ENCODE measurements around the gene SLC7A6.
"Not testable (repeated sequence)": the region's sequence is repeated elsewhere in the genome, so short reads cannot be mapped to it uniquely, and the experiment has no call there.

SLC7A6 gene

DNA sequence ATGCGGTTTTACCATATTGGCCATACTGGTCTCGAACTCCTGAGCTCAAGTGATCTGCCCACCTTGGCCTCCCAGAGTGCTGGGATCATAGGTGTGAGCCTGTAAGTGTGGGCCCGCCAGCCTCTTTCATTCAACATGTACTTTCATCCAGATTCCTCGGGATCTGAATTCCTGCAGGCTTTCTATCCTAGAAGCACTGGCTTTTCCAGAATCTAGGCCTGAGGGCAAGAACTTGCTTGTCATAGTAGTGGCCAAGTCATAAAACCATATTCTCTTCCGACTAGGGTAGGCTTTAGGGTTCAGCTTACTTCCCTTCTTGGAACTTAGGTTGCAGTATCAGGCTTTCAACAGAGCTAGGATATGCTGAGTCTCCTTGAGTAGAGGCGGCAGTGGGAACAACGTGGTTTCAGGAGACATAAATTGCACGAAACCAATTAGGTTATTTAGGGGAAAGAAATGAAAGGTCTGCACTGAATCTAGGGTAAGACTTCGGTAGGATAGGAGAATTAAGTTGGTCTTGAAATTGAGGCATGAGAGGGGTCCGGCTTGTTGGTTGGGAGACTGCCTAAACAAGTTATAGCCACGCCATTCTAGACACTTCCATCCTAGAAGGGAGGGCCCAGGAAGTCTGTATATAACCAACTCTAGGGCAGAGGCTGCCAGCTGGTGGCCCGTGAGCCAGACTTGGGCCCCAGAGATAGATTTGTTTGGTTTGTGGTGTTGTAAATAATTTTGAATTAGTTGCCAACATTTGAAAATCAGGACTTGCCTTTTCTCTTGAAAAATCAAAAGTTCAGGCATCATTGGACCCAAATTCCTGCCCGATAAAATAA, 15.6 kb downstream of the SLC7A6 start:
- Mint-ChIP-seq H3K4me1 (ENCODE audit: low read depth) (peaks cover 62% of the 10 kb centered on the region), H3K27ac (peak overlapping the region; percentile 38), H3K4me3 (peak overlapping the region; percentile 61), H3K9me3 (no peaks in the 10 kb centered on the region), H3K27me3 (ENCODE audit: low read depth) (no peaks in the 10 kb centered on the region), H3K36me3 (ENCODE audit: low read depth) (peaks cover 48% of the 10 kb centered on the region)

DNA sequence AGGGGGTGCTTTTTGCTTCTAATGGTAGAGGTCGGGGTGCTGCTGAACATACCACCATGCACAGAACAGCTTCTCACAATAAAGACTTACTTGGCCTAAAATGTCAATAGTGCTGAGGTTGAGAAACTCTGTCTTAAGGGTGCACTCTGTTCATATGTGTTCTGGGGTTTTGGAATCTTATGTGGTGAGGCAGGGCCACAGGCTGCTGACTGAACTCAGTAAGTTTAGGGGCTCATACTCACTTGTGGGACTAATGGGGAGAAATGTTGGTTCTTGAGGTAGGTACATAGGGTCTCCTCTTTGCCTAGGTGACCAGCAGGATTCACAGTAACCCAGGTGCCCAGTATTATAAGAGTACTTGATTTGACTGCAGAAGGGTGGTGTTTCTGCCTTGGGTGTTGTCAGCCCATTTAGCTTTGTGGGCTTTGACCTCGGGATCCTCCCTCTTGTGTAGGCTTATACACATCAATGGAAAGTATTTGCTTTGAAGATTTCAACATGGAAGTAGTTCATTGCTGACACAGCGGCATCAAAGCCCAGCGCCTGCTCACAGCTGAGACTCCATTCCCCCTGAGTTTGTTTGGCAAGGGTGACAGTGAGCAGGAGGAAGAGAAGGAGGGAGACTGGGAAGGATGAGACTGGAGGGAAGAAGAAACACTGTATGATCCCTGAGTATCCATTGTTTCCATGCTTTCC, 17.2 kb downstream of the SLC7A6 start:
- H3K4me1 Mint-ChIP-seq (ENCODE audit: low read depth), result peaks cover 61% of the 10 kb centered on the region
- H3K9me3 Mint-ChIP-seq, result no peaks in the 10 kb centered on the region
- H3K27ac Mint-ChIP-seq, result peak overlapping the region; percentile 86
- peaks cover 44% of the 10 kb centered on the region for H3K36me3 Mint-ChIP-seq (ENCODE audit: low read depth)
- peak overlapping the region; percentile 64 for H3K4me3 Mint-ChIP-seq
- no peaks in the 10 kb centered on the region for H3K27me3 Mint-ChIP-seq (ENCODE audit: low read depth)

DNA sequence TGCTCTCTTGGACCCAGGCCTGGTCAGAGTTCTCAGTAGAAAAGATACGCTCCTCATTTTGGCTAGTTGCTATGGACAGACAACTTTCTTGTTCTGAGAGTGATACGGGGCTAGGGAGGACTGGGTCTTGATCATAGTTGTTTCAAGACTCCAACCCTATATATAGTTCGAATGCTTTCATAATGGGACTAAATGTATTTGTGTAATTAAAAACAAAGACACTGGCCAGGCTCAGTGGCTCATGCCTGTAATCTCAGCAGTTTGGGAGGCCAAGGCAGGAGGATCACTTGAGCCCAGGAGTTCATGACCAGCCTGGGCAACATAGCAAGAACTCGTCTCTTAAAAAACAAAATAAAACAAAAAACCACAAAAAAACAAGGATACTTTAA, 17.7 kb downstream of the SLC7A6 start:
- H3K36me3 Mint-ChIP-seq (ENCODE audit: low read depth), result peaks cover 45% of the 10 kb centered on the region
- peak overlapping the region; percentile 64 for H3K4me3 Mint-ChIP-seq
- H3K27me3 Mint-ChIP-seq (ENCODE audit: low read depth), result no peaks in the 10 kb centered on the region
- H3K27ac Mint-ChIP-seq, result peak overlapping the region; percentile 86
- no peaks in the 10 kb centered on the region for H3K9me3 Mint-ChIP-seq
- peaks cover 62% of the 10 kb centered on the region for H3K4me1 Mint-ChIP-seq (ENCODE audit: low read depth)

DNA sequence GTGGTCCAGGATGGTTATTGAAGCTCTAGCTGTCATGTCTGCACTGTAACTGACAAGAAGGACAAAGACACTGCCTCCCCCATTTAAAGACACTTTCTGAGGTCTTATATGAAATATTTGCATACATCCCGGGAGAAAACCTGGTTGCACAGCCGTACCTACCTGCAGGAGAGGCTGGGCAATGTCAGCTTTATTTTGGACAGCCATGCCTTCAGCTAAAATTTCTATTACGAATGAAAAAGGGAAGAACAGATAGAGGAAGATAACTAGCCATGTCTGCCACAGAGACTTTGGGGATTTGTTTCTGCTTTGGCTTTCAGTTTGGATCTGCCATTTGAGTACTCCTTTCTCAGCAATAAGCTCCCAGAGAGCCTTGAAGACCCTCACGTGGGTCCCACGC, 19.0 kb downstream of the SLC7A6 start:
- Mint-ChIP-seq H3K27ac (peak overlapping the region; percentile 89), H3K4me3 (peak overlapping the region; percentile 80), H3K9me3 (no peaks in the 10 kb centered on the region), H3K27me3 (ENCODE audit: low read depth) (no peaks in the 10 kb centered on the region), H3K4me1 (ENCODE audit: low read depth) (peaks cover 74% of the 10 kb centered on the region), H3K36me3 (ENCODE audit: low read depth) (peaks cover 56% of the 10 kb centered on the region)

DNA sequence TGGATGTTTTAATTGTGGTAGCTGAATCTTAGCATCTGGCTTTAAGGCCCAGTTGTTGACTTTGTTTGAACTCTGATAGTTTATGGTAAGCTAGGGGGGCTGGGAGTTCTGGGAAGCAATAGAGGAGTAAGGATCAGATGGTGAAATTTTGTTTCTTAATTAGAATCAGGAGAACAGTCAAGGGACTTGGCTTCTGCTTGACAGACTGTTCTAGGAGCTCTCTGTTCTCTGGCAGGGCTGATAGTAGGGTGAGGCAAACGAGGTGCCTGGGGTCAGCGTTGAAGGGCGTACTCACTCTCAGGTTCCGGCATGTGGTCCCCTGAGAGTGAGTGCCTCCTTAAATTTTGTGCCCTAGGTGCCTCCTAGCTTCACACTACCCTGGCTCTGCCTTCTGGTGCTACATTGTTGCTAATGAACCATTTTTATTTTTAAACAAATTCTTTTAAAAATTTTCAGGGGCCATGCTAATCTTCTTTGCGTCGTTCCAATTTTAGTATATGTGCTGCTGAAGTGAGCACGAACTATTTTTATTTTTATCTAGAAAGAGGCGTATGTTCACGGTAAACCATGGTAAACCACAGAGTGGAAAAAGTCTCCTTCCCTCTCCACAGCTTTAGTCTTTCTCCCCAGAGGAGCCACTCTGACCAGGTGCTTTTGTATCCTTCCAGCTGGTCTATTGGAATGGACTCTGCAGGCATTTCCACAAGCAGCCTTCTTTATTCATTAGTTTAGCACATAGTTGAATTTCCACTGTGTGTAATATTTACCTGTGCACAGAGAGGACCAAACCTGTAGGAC, 19.7 kb downstream of the SLC7A6 start:
- peak overlapping the region; percentile 89 for H3K27ac Mint-ChIP-seq
- H3K4me3 Mint-ChIP-seq, result peak overlapping the region; percentile 80
- H3K36me3 Mint-ChIP-seq (ENCODE audit: low read depth), result peaks cover 56% of the 10 kb centered on the region
- H3K9me3 Mint-ChIP-seq, result no peaks in the 10 kb centered on the region
- no peaks in the 10 kb centered on the region for H3K27me3 Mint-ChIP-seq (ENCODE audit: low read depth)
- H3K4me1 Mint-ChIP-seq (ENCODE audit: low read depth), result peaks cover 74% of the 10 kb centered on the region

DNA sequence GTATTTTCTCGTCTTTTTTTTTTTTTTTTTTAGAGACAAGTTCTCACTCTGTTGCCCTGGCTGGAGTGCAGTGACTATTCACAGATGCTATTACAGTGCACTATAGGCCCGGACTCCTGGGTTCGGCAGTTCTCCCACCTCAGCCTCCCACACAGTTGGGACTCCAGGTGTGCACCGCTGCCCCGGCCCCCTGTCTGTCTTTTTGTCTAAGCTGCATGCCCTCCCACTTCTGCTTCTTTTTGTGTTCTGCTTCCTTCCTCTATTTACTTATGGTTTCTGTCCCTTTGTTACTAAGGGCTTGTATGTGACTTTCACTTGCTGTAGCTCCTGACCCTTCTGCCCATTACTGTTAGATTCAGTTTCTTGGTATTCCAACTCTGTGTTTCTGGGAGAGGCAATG, 20.5 kb downstream of the SLC7A6 start:
- peak overlapping the region; percentile 80 for H3K4me3 Mint-ChIP-seq
- peak overlapping the region; percentile 89 for H3K27ac Mint-ChIP-seq
- peaks cover 76% of the 10 kb centered on the region for H3K4me1 Mint-ChIP-seq (ENCODE audit: low read depth)
- H3K36me3 Mint-ChIP-seq (ENCODE audit: low read depth), result peaks cover 54% of the 10 kb centered on the region
- no peaks in the 10 kb centered on the region for H3K27me3 Mint-ChIP-seq (ENCODE audit: low read depth)
- H3K9me3 Mint-ChIP-seq, result no peaks in the 10 kb centered on the region

DNA sequence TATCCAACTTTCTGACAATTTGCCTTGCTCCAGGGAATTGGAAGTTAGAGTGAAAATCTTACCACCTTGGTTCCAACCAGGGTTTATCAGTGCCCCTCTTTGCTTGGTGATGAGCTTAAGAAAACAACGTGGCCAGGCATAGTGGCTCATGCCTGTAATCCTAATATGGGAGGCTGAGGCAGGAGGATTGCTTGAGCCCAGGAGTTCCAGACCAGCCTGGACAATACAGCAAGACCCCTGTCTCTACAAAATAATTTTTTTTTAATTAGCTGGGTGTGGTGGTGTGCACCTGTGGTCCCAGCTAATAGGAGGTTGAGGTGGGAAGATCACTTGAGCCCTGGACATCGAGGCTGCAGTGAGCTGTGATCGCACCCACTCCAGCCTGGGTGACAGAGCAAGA, 21.4 kb downstream of the SLC7A6 start:
- Mint-ChIP-seq H3K27ac (peak overlapping the region; percentile 89), H3K36me3 (ENCODE audit: low read depth) (peaks cover 57% of the 10 kb centered on the region), H3K27me3 (ENCODE audit: low read depth) (no peaks in the 10 kb centered on the region), H3K4me3 (peak overlapping the region; percentile 80), H3K9me3 (no peaks in the 10 kb centered on the region), H3K4me1 (ENCODE audit: low read depth) (peaks cover 81% of the 10 kb centered on the region)

DNA sequence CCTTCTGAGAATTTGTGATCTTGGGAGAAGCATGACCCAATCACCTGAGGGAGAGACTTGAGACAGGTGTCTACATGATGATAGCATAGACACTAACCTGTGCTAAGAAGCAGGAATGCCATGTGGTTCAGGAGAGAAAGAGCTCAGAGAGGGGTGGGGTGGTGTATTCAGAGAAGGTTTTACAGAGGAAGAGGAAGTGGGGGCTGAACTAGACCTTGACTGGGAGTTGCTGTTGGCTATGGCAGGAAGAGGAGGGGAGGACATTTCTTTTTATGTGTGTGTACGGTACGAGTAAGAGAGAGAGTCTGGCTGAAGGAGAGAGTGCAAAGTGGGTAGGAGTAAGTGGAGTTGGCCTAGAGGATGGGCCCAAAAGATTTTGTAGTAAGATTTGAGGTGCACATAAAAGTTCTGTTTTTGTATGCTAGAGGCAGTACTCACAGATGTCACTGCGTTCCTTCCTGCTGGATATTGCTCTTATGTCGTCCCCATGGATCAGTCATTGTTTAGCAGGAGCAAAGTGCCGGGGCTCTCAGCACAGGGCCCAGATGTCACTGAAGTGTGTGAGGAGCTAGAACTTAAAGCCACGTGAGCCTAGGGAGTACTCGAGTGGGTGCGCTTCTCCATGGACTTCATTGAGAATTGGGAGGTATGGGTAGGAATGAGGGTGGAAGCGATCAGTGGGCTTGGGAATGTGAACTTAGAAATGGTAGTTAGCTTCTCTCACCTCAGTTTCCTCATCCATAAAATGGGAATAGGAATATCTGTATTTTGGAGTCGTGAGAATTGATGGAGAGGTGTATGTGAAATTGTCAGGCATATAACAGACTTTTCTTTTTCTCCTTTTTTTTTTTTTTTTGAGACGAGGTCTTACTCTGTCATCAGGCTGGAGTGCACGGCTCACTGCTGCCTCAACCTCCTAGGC, 22.1 kb downstream of the SLC7A6 start:
- no peaks in the 10 kb centered on the region for H3K9me3 Mint-ChIP-seq
- peaks cover 81% of the 10 kb centered on the region for H3K4me1 Mint-ChIP-seq (ENCODE audit: low read depth)
- peak overlapping the region; percentile 89 for H3K27ac Mint-ChIP-seq
- peak overlapping the region; percentile 80 for H3K4me3 Mint-ChIP-seq
- H3K36me3 Mint-ChIP-seq (ENCODE audit: low read depth), result peaks cover 58% of the 10 kb centered on the region
- no peaks in the 10 kb centered on the region for H3K27me3 Mint-ChIP-seq (ENCODE audit: low read depth)

DNA sequence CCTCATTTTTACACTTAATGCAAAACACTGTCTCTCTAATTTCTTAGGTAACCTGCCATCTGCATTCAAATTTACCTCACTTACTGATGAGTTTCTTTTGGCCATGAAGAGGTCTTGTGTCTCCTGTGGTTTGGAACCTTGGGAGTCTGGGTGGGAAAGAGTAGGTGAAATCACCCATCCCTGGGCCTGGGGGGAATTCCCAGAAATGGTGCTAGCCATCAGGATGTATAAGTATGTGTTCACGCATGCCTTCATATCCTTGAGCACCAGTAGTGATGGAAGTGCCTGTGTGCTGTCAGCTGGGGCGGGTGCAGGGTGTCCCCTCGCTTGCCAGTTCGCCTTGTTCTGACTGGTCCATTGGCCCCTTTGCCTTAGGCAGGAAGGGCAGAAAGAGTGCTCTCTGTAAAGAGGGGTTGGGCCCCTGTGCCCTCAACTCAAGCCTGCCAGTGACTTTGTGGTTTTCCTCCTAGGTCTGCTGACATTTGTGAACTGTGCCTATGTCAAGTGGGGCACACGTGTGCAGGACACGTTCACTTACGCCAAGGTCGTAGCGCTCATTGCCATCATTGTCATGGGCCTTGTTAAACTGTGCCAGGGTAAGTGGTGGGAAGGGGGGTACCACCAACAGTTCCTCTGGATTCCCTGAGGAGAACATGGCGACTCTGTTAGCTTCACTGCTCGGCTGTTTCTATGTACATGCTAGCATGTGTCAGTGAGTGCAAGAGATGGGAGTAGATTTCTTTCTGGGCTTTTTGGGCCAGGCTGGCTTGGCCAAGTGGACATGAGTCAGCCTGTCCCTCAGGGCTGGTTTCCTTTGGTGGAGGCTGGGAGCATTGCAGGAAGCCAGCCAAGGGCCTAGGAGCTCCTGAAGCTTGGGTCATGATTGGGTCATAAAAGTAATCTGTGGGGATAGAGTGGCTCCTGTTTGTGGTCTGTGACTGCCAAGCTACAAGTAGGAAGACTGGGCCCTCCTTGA, 23.2 kb downstream of the SLC7A6 start:
- peaks cover 82% of the 10 kb centered on the region for H3K4me1 Mint-ChIP-seq (ENCODE audit: low read depth)
- peak overlapping the region; percentile 50 for H3K4me3 Mint-ChIP-seq
- H3K36me3 Mint-ChIP-seq (ENCODE audit: low read depth), result peaks cover 59% of the 10 kb centered on the region
- H3K27me3 Mint-ChIP-seq (ENCODE audit: low read depth), result no peaks in the 10 kb centered on the region
- H3K27ac Mint-ChIP-seq, result peak overlapping the region; percentile 81
- no peaks in the 10 kb centered on the region for H3K9me3 Mint-ChIP-seq

DNA sequence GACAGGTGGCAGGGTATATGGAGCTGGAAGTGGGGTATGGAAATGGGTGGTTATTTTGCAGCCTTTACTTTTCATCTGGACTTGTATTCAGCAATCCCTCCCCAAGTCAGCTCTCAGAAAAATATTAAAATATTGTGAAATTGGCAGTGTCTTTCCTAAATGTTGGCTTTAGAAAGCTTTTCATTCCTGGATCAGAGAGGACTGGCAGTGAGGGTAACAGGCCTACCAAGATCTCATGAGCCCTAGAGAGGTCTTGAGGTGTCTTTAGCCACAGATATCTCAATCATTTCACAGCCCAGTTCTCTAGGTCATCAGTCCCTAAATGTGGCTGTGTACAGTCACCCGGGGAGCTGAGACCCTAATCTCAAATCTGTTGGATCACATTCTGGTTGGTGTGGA, 23.9 kb downstream of the SLC7A6 start:
- H3K27me3 Mint-ChIP-seq (ENCODE audit: low read depth), result no peaks in the 10 kb centered on the region
- H3K9me3 Mint-ChIP-seq, result no peaks in the 10 kb centered on the region
- H3K4me1 Mint-ChIP-seq (ENCODE audit: low read depth), result peaks cover 79% of the 10 kb centered on the region
- no peak overlapping the region for H3K4me3 Mint-ChIP-seq
- H3K36me3 Mint-ChIP-seq (ENCODE audit: low read depth), result peaks cover 58% of the 10 kb centered on the region
- H3K27ac Mint-ChIP-seq, result peak overlapping the region; percentile 81

DNA sequence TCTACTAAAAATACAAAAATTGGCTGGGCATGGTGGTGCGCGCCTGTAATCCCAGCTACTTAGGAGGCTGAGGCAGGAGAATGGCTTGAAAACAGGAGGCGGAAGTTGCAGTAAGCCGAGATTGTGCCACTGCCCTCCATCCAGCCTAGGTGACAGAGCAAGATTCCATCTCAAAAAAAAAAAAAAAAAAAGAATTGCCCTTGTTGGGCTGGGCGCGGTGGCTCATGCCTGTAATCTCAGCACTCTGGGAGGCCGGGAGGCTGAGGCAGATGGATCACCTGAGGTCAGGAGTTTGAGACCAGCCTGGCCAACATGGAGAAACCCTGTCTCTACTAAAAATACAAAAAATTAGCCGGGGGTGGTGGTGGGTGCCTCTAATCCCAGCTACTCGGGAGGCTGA, 24.5 kb downstream of the SLC7A6 start:
- Mint-ChIP-seq H3K4me1 (ENCODE audit: low read depth) (peaks cover 77% of the 10 kb centered on the region), H3K36me3 (ENCODE audit: low read depth) (peaks cover 57% of the 10 kb centered on the region), H3K27ac (peak overlapping the region; percentile 81)
- H3K9me3 Mint-ChIP-seq; H3K4me3 Mint-ChIP-seq; H3K27me3 Mint-ChIP-seq (ENCODE audit: low read depth): not testable (repeated sequence)

DNA sequence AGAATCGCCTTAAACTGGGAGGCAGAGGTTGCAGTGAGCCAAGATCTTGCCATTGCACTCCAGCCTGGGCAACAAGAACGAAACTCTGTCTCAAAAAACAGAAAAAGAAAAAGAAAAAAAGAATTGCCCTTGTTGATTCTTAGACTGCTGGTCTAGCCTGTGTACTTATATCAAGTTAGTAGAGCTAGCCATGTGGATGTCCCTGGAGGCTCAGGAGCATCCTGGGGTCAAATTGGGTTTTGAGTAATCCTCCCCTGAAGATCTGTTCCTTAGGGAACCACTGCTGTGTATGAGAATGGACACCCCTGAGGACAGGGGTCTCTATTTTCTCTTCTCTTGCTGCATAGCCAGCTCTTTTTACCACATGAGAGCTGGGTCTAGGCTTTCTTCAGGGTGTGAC, 24.9 kb downstream of the SLC7A6 start:
- peaks cover 59% of the 10 kb centered on the region for H3K36me3 Mint-ChIP-seq (ENCODE audit: low read depth)
- H3K4me1 Mint-ChIP-seq (ENCODE audit: low read depth), result peaks cover 75% of the 10 kb centered on the region
- H3K27ac Mint-ChIP-seq, result peak overlapping the region; percentile 92
- no peaks in the 10 kb centered on the region for H3K27me3 Mint-ChIP-seq (ENCODE audit: low read depth)
- no peaks in the 10 kb centered on the region for H3K9me3 Mint-ChIP-seq
- H3K4me3 Mint-ChIP-seq, result peak overlapping the region; percentile 77
